ENCODE results near the gene GAS2L2.
"Not testable (repeated sequence)": the region's sequence is repeated elsewhere in the genome, so short reads cannot be mapped to it uniquely, and the experiment has no call there.

GAS2L2 gene

GRCh38 chr17:35703308-35703707, 49.7 kb downstream of the GAS2L2 start:
- H3K4me3 ChIP-seq (ENCODE audit: low read length); H3K27ac ChIP-seq (ENCODE audit: low read length); H3K9ac ChIP-seq (ENCODE audit: low read length); H3K27me3 ChIP-seq (ENCODE audit: control insufficient read depth, insufficient read depth, low read length); H3K9me3 ChIP-seq (ENCODE audit: control insufficient read depth, low read depth, low read length); H3K4me1 ChIP-seq (ENCODE audit: control insufficient read depth, low read depth, low read length); H3K36me3 ChIP-seq (ENCODE audit: control insufficient read depth, low read depth, low read length): not testable (repeated sequence)

DNA sequence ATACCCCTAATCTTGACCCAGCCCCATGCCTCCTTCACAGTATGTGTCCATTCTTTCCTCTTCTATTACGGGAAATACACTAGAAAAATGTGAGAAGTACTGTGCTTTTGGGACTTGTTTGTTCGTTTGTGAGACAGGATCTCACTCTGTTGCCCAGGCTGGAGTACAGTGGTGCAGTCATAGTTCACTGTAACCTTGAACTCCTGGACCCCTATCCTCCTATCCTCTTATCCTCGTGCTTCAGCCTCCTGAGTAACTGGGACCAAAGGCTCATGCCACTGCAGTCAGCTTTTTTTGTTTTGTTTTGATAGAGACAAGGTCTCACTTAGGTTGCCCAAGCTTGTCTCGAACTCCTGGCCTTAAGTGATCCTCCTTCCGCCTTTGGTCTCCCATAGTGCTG, 51.5 kb downstream of the GAS2L2 start:
- H3K4me3 ChIP-seq (ENCODE audit: low read length) = no peak overlapping the region
- H3K9ac ChIP-seq (ENCODE audit: low read length) = no peak overlapping the region
- H3K9me3 ChIP-seq (ENCODE audit: control insufficient read depth, low read depth, low read length) = no peaks in the 10 kb centered on the region
- no peaks in the 10 kb centered on the region for H3K4me1 ChIP-seq (ENCODE audit: control insufficient read depth, low read depth, low read length)
- H3K36me3 ChIP-seq (ENCODE audit: control insufficient read depth, low read depth, low read length) = no peaks in the 10 kb centered on the region
- no peak overlapping the region for H3K27ac ChIP-seq (ENCODE audit: low read length)
- no peaks in the 10 kb centered on the region for H3K27me3 ChIP-seq (ENCODE audit: control insufficient read depth, insufficient read depth, low read length)

GRCh38 chr17:35700150-35700549, 52.9 kb downstream of the GAS2L2 start:
- Histone ChIP-seq H3K4me1 (ENCODE audit: control insufficient read depth, low read depth, low read length) (peaks cover 3% of the 10 kb centered on the region), H3K9ac (ENCODE audit: low read length) (no peak overlapping the region), H3K27me3 (ENCODE audit: control insufficient read depth, insufficient read depth, low read length) (no peaks in the 10 kb centered on the region), H3K9me3 (ENCODE audit: control insufficient read depth, low read depth, low read length) (no peaks in the 10 kb centered on the region), H3K27ac (ENCODE audit: low read length) (no peak overlapping the region), H3K36me3 (ENCODE audit: control insufficient read depth, low read depth, low read length) (no peaks in the 10 kb centered on the region), H3K4me3 (ENCODE audit: low read length) (no peak overlapping the region)

- H3K9me3 ChIP-seq (ENCODE audit: control insufficient read depth, low read depth, low read length) = no peaks in the 10 kb centered on the region
- peaks cover 8% of the 10 kb centered on the region for H3K36me3 ChIP-seq (ENCODE audit: control insufficient read depth, low read depth, low read length)
- no peak overlapping the region for H3K4me3 ChIP-seq (ENCODE audit: low read length)
- no peak overlapping the region for H3K9ac ChIP-seq (ENCODE audit: low read length)
- no peak overlapping the region for H3K27ac ChIP-seq (ENCODE audit: low read length)
- no peaks in the 10 kb centered on the region for H3K27me3 ChIP-seq (ENCODE audit: control insufficient read depth, insufficient read depth, low read length)
- H3K4me1 ChIP-seq (ENCODE audit: control insufficient read depth, low read depth, low read length) = peaks cover 3% of the 10 kb centered on the region
These were observed 54.2 kb downstream of the GAS2L2 start for GRCh38 chr17:35698800-35699199.

DNA sequence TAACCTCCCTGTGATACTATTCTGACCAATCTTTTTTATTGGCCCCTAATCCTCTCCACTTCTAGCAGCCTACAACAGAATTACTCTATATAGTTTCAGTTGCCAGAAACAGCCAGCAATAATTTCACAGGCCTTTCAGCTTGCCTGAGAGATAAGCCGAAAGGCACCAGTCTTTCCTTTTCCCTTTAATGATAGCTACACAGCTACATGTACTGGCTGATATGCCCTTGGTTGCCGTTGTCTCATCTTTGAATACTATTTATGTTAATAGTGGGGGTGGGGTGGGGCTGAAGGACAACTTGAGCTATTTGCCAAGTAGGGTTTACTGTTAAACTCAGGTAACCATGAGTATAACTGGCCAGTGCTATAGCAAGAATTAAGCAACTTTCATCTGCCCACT, 57.4 kb downstream of the GAS2L2 start:
- peaks cover 14% of the 10 kb centered on the region for H3K36me3 ChIP-seq (ENCODE audit: control insufficient read depth, low read depth, low read length)
- H3K4me3 ChIP-seq (ENCODE audit: low read length) = no peak overlapping the region
- peaks cover 3% of the 10 kb centered on the region for H3K4me1 ChIP-seq (ENCODE audit: control insufficient read depth, low read depth, low read length)
- no peak overlapping the region for H3K9ac ChIP-seq (ENCODE audit: low read length)
- H3K27me3 ChIP-seq (ENCODE audit: control insufficient read depth, insufficient read depth, low read length) = no peaks in the 10 kb centered on the region
- no peak overlapping the region for H3K27ac ChIP-seq (ENCODE audit: low read length)
- no peaks in the 10 kb centered on the region for H3K9me3 ChIP-seq (ENCODE audit: control insufficient read depth, low read depth, low read length)

GRCh38 chr17:35694906-35695305, 58.1 kb downstream of the GAS2L2 start:
- Histone ChIP-seq H3K4me3 (ENCODE audit: low read length) (no peak overlapping the region), H3K4me1 (ENCODE audit: control insufficient read depth, low read depth, low read length) (peaks cover 3% of the 10 kb centered on the region), H3K9ac (ENCODE audit: low read length) (no peak overlapping the region), H3K27me3 (ENCODE audit: control insufficient read depth, insufficient read depth, low read length) (no peaks in the 10 kb centered on the region), H3K9me3 (ENCODE audit: control insufficient read depth, low read depth, low read length) (no peaks in the 10 kb centered on the region), H3K36me3 (ENCODE audit: control insufficient read depth, low read depth, low read length) (peaks cover 17% of the 10 kb centered on the region), H3K27ac (ENCODE audit: low read length) (no peak overlapping the region)

All from iPS-18a (cell line).